NCI-H345 treated with DMSO at 0.1 percent for 48 hours (cell line): ENCODE data around the gene MCF2L2.
A peak's percentile ranks its signal among the peaks of the same experiment; 100 is the strongest.

ENCODE experiments used
- DNase-seq: peaks from one replicate; lab custom pipeline; 2025; ENCODE audit not compliant: unreplicated experiment; lab: John Stamatoyannopoulos, UW

MCF2L2 gene

GRCh38 chr3:183300996-183301562 is 127.3 kb downstream of the MCF2L2 start:
- DNase-seq, result no peak

- no peak for DNase-seq
Measured at GRCh38 chr3:183299976-183300375, 128.4 kb downstream of the MCF2L2 start.

- peak; percentile 66 for DNase-seq
Measured at GRCh38 chr3:183298701-183299153, 129.7 kb downstream of the MCF2L2 start.

GRCh38 chr3:183296944-183297343 is 131.5 kb downstream of the MCF2L2 start:
- no peak for DNase-seq

GRCh38 chr3:183295211-183295610 is 133.2 kb downstream of the MCF2L2 start:
- DNase-seq, result no peak

DNA sequence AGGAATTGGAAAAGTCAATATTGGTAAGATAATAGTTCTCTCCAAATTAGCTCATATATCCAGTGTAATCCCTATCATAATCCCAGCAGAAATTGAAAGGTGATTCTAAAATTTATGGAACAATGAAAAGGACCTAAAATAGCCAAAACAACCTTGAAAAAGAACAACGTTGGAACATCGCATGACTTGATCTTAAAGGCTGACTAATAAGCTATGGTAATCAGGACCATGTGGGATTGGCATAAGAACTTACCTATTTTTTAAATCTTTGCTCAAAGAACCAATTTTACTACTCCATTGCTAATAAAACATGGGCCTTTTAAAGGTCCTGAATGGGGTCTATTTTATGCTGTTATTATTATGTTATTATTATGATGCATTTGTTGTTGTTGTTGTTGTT is 134.5 kb downstream of the MCF2L2 start:
- no peak for DNase-seq

DNA sequence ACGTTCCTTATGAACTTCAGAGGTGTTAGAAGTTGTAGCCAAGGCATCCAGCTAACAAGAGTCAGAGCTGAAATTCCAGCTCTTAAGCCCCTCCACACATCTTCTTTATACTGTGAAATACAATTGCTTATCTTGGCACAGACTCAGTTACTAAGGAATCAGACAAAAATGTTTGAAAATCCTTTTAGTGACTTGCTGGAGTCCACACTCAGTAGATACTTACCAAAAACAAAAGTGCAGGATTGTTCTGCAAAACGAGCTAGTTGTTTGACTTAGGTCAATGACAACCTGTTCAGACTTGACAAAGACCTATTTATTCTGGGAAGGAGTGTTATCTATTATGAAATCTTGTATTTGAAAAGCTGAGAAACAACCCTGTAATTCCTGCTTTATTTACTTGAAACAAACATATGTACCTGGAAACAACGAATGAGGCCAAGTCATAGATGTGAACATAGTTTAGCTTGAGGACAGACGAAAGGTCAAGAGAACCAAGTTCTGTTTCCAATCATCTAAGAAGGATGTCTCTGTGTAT is 136.9 kb downstream of the MCF2L2 start:
- no peak for DNase-seq

- DNase-seq, result no peak
Measured at GRCh38 chr3:183290216-183290615, 138.2 kb downstream of the MCF2L2 start.

DNA sequence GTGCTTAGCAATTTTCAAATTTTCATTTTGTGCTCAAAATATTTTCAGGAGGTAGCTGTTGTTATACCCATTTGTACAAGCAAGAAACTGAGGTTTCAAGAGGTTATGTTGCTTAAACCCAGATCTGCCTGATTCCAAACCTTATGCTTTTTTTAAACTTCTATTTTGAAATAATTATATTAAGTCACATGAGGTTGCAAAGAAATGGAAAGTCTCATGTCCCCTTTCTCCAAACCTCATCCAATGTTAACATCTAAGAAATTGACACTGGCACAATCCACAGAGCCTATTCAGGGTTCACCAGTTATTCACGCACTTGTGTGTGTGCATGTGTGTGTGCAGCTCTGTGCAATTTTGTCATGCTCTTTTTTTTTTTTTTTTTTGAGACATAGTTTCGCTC is 140.3 kb downstream of the MCF2L2 start:
- no peak for DNase-seq

DNA sequence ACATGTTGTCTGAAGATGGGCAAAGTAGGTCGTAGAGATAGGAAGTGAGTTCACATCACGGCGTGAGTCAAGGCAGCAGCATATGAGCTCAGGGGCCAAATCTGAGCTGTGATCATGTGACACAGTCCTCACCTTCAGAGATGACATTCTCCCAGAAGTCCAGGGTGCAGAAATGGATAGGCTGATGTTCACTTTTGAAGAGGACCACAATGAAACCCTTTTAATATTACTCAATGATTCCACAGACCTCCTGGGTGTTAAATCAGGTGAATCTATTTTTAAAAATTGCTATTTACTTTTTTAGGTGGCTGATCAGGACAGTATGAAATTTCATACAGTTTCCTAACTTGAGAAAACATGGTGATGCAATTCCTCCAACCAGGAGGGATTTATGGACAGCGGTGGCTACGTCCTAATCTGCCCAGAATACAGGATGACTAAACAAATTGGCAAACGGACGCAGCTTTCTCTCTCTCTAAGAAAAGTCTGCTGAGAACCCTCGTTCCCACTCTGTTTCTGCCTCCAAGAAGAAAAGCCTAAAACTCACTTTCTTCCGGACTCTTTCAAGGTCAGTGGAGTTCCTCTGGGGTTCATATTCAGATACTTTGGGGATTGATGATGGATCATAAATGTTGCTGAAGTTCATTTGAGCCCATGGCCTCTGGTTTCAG is 141.0 kb downstream of the MCF2L2 start:
- DNase-seq, result no peak

- no peak for DNase-seq
Measured at GRCh38 chr3:183285828-183286457, 142.5 kb downstream of the MCF2L2 start.

DNA sequence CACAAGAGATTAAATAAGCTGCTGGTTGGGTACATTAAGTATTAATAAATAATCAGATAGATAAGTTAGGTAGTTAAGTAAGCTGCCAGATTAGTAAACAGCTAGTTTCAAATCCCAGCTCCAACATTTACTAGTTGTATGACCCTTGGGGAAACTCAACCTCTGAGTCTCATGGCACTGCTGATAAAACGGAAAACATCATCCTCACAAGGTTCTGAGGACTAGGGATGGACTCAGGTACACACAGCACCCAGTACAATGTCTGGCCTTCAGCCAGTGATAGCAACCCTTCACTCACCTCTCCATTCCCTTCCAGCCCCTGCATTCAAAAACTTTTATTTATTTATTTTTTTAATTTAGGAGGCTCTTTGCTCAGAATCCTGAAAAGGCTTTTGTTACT is 143.1 kb downstream of the MCF2L2 start:
- no peak for DNase-seq

- DNase-seq, result no peak
Measured at GRCh38 chr3:183284570-183284969, 143.8 kb downstream of the MCF2L2 start.

GRCh38 chr3:183283886-183284285 is 144.5 kb downstream of the MCF2L2 start:
- no peak for DNase-seq

GRCh38 chr3:183281126-183281797 is 147.2 kb downstream of the MCF2L2 start:
- no peak for DNase-seq

GRCh38 chr3:183279371-183279770 is 149.0 kb downstream of the MCF2L2 start:
- DNase-seq, result no peak

- no peak for DNase-seq
Measured at GRCh38 chr3:183278479-183279088, 149.8 kb downstream of the MCF2L2 start.

GRCh38 chr3:183277260-183277659 is 151.2 kb downstream of the MCF2L2 start:
- no peak for DNase-seq

GRCh38 chr3:183275937-183276336 is 152.5 kb downstream of the MCF2L2 start:
- no peak for DNase-seq

- DNase-seq, result peak; percentile 10
Measured at GRCh38 chr3:183275418-183275817, 153.0 kb downstream of the MCF2L2 start.

DNA sequence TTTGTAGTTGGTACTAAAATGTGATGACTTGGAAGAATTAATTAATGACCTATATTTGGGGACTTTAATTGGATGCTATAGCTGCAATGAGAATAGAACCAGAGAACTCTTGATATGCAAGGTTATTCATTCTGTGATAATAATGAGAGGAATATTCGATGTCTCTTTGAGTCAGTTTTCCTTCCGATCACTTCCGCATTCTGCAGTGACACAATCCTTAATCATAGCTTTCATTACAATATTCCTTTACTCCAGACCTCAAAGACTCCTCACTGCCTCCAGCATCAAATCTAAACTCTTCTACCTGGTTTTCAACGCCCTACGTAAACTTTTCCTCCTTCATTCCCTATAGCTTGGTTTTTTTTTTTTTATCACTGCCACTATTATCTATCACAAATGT is 153.8 kb downstream of the MCF2L2 start:
- DNase-seq, result no peak
